ENCODE results near the gene GPR137B.

The GPR137B gene

GRCh38 chr1:236207121-236207520 is 64.8 kb downstream of the GPR137B start:
- DNase-seq, result no peak

- DNase-seq, result no peak
These were observed 65.2 kb downstream of the GPR137B start for GRCh38 chr1:236207569-236207968.

- no peak for DNase-seq
These were observed 66.8 kb downstream of the GPR137B start for GRCh38 chr1:236209185-236209584.

GRCh38 chr1:236209713-236210112 is 67.4 kb downstream of the GPR137B start:
- no peak for DNase-seq

GRCh38 chr1:236211815-236212214 is 69.5 kb downstream of the GPR137B start:
- DNase-seq, result no peak

GRCh38 chr1:236213534-236213933 is 71.2 kb downstream of the GPR137B start:
- no peak for DNase-seq

- DNase-seq, result no peak
These were observed 72.4 kb downstream of the GPR137B start for GRCh38 chr1:236214761-236215160.

GRCh38 chr1:236220473-236220872 is 78.1 kb downstream of the GPR137B start:
- no peak for DNase-seq

- no peak for DNase-seq
These were observed 80.3 kb downstream of the GPR137B start for GRCh38 chr1:236222632-236223031.

GRCh38 chr1:236228411-236228810 is 86.1 kb downstream of the GPR137B start:
- peak; percentile 28 for DNase-seq

GRCh38 chr1:236235116-236235515 is 92.8 kb downstream of the GPR137B start:
- no peak for DNase-seq

GRCh38 chr1:236239092-236239585 is 96.8 kb downstream of the GPR137B start:
- no peak for DNase-seq

GRCh38 chr1:236240675-236241074 is 98.3 kb downstream of the GPR137B start:
- DNase-seq, result peak; percentile 19

GRCh38 chr1:236242568-236242967 is 100.2 kb downstream of the GPR137B start:
- DNase-seq, result no peak

GRCh38 chr1:236247286-236247685 is 104.9 kb downstream of the GPR137B start:
- DNase-seq, result no peak

GRCh38 chr1:236251587-236251986 is 109.2 kb downstream of the GPR137B start:
- DNase-seq, result no peak

GRCh38 chr1:236253119-236253518 is 110.8 kb downstream of the GPR137B start:
- DNase-seq, result no peak

- peak; percentile 32 for DNase-seq
These were observed 111.7 kb downstream of the GPR137B start for GRCh38 chr1:236253918-236254637.

GRCh38 chr1:236257216-236257615 is 114.9 kb downstream of the GPR137B start:
- no peak for DNase-seq

GRCh38 chr1:236258114-236258622 is 115.8 kb downstream of the GPR137B start:
- DNase-seq, result no peak

All from hematopoietic multipotent progenitor cell treated with erythropoietin and hydrocortisone succinate and interleukin-3 and kit ligand, for 6 days (in vitro differentiated cells).